HCT116 (cell line): ENCODE measurements around the gene CYGB. TPM values are rescaled to one million over a fixed set of nuclear protein-coding genes. Genes with fewer than 3 reads are reported as not detected.

Source experiments
- ATAC-seq: fragments of 200-7000 bp; cut with Tn5 transposase; 2 replicates; pipeline ENCODE4 v1.9.1; 2020; ENCODE audit warnings: mild to moderate bottlenecking, moderate library complexity
- BruUV-seq: library from RNA; stranded (reverse); fragments of 400-500 nt; replicated peaks from 2 replicates; lab custom pipeline; 2021; lab: Mats Ljungman, UMichigan
- CTCF ChIA-PET: fragments of 300-600 bp; sonication (Branson Sonifier 250); formaldehyde crosslinking; loops from one replicate; lab custom pipeline; 2021; ENCODE audit warnings: antibody characterized with exemption; lab: Charles Lee
- POLR2A ChIA-PET: fragments of 300-600, 350-600 bp; sonication (Branson Sonifier 250); formaldehyde crosslinking; loops from one replicate; lab custom pipeline; 2021; ENCODE audit warnings: antibody characterized with exemption; lab: Charles Lee
- RAD21 ChIA-PET, 2 experiments: fragments of 300-600 bp; sonication (Branson Sonifier 250); formaldehyde crosslinking; loops; one replicate each; lab custom pipeline; 2023; ENCODE audit warnings: low total read pairs in 2 of 2; ENCODE audit not compliant: uncharacterized antibody in 2 of 2, unreplicated experiment in 2 of 2, low non-redundant PET in 1 of 2; lab: Charles Lee
- DNase-seq: peaks from one replicate; pipeline ENCODE4 v3.0.0-alpha.2; 2010; ENCODE audit warnings: low read depth, low spot score
- H2AFZ ChIP-seq: fragments of 200-600 bp; shearing (Covaris generic), sonication (generic); 2 replicates; pipeline ENCODE4 v1.6.1; 2017; ENCODE audit warnings: low read depth, mixed run types, mixed read lengths, antibody characterized with exemption, low read length; ENCODE audit not compliant: poor library complexity, severe bottlenecking
- H3K27ac ChIP-seq: 2 replicates; pipeline ENCODE4 v1.5.1; 2012; ENCODE audit warnings: low read depth, low read length
- H3K27me3 ChIP-seq: fragments of 200-600 bp; sonication (generic); 2 replicates; pipeline ENCODE4 v1.6.1; 2016; ENCODE audit warnings: mixed run types, low read length, mixed read lengths; ENCODE audit not compliant: insufficient read depth
- H3K36me3 ChIP-seq, 2 experiments: fragments of 200-500 bp in 1 of 2; fragments of 200-600 bp in 1 of 2; sonication (Bioruptor generic) in 1 of 2; sonication (generic) in 1 of 2; 2 replicates each; pipeline versions ENCODE4 v1.5.1 to v1.6.1; 2014 to 2016; ENCODE audit warnings: low read length in 2 of 2, inconsistent platforms in 1 of 2, mixed read lengths in 1 of 2, mixed run types in 1 of 2; ENCODE audit not compliant: insufficient read depth in 2 of 2, control insufficient read depth in 1 of 2
- H3K4me1 ChIP-seq, 2 experiments: fragments of 200-600 bp in 1 of 2; sonication (generic) in 1 of 2; 2 replicates each; pipeline versions ENCODE4 v1.5.1 to v1.6.1; 2012 to 2017; ENCODE audit warnings: low read length in 2 of 2, inconsistent platforms in 1 of 2, mild to moderate bottlenecking in 1 of 2, mixed read lengths in 1 of 2, mixed run types in 1 of 2, moderate library complexity in 1 of 2; ENCODE audit not compliant: insufficient read depth in 2 of 2, control insufficient read depth in 1 of 2
- H3K4me2 ChIP-seq: fragments of 200-600 bp; sonication (generic); 2 replicates; pipeline ENCODE4 v1.6.1; 2017; ENCODE audit warnings: mixed run types, low read length, mixed read lengths
- H3K4me3 ChIP-seq, 2 experiments: fragments of 200-600 bp in 1 of 2; sonication (generic) in 1 of 2; replicated peaks in 1 of 2; 2 replicates each; pipeline ENCODE4 v1.5.1; 2011 to 2016; ENCODE audit warnings: low read length in 2 of 2, control low read depth in 1 of 2, low read depth in 1 of 2, mild to moderate bottlenecking in 1 of 2, mixed read lengths in 1 of 2, mixed run types in 1 of 2
- H3K79me2 ChIP-seq: fragments of 200-600 bp; sonication (generic); 2 replicates; pipeline ENCODE4 v1.6.1; 2017; ENCODE audit warnings: mild to moderate bottlenecking, mixed run types, low read length, moderate library complexity, mixed read lengths; ENCODE audit not compliant: insufficient read depth
- H3K9ac ChIP-seq: fragments of 200-600 bp; sonication (generic); 2 replicates; pipeline ENCODE4 v1.6.1; 2016; ENCODE audit warnings: low read length, mixed read lengths
- H3K9me2 ChIP-seq: fragments of 200-600 bp; sonication (generic), shearing (Covaris generic); 2 replicates; pipeline ENCODE4 v1.6.1; 2017; ENCODE audit warnings: mixed run types, mild to moderate bottlenecking, moderate library complexity; ENCODE audit not compliant: insufficient read depth
- H3K9me3 ChIP-seq, 2 experiments: fragments of 200-500 bp in 1 of 2; fragments of 200-600 bp in 1 of 2; sonication (Bioruptor generic) in 1 of 2; sonication (generic) in 1 of 2; 2 replicates each; pipeline ENCODE4 v1.6.1; 2014 to 2017; ENCODE audit warnings: low read length in 2 of 2, mixed read lengths in 2 of 2, inconsistent platforms in 1 of 2, low read depth in 1 of 2, mild to moderate bottlenecking in 1 of 2, mixed run types in 1 of 2, moderate library complexity in 1 of 2; ENCODE audit not compliant: control insufficient read depth in 1 of 2, insufficient read depth in 1 of 2
- H4K20me1 ChIP-seq: fragments of 200-600 bp; sonication (generic), shearing (Covaris generic); 2 replicates; pipeline ENCODE4 v1.6.1; 2017; ENCODE audit warnings: mixed run types, mild to moderate bottlenecking, moderate library complexity; ENCODE audit not compliant: insufficient read depth
- CEBPB ChIP-seq: IDR thresholded peaks from 2 replicates; pipeline ENCODE4 v1.6.1; 2012; ENCODE audit warnings: low read depth
- CTCF ChIP-seq, 3 experiments: fragments of 200-600 bp in 1 of 3; sonication (generic) in 1 of 3; IDR thresholded peaks in 2 of 3; conservative IDR thresholded peaks in 1 of 3; 2 replicates each; pipeline ENCODE4 v1.5.1; 2012 to 2017; ENCODE audit warnings: low read depth in 2 of 3, low read length in 2 of 3, antibody characterized with exemption in 1 of 3, borderline replicate concordance in 1 of 3, control low read depth in 1 of 3, mild to moderate bottlenecking in 1 of 3, mixed read lengths in 1 of 3, mixed run types in 1 of 3, moderate library complexity in 1 of 3; ENCODE audit not compliant: insufficient read depth in 1 of 3
- EGR1 ChIP-seq: IDR thresholded peaks from 2 replicates; pipeline ENCODE4 v1.6.1; 2012; ENCODE audit warnings: low read depth
- EZH2 ChIP-seq: fragments of 200-600 bp; sonication (generic); IDR thresholded peaks from 2 replicates; pipeline ENCODE4 v1.6.1; 2017; ENCODE audit warnings: antibody characterized with exemption, mixed run types
- POLR2A ChIP-seq: IDR thresholded peaks from 2 replicates; pipeline ENCODE4 v1.7.0; 2011; ENCODE audit warnings: borderline replicate concordance; ENCODE audit not compliant: insufficient read depth, insufficient read length; ENCODE audit errors: extremely low read depth
- POLR2AphosphoS5 ChIP-seq: IDR thresholded peaks from 2 replicates; pipeline ENCODE4 v1.6.1; 2011; ENCODE audit warnings: mild to moderate bottlenecking, low read depth, low read length, moderate library complexity
- RAD21 ChIP-seq: IDR thresholded peaks from 2 replicates; pipeline ENCODE4 v1.6.1; 2012; ENCODE audit warnings: low read depth, mild to moderate bottlenecking
- SIN3A ChIP-seq: IDR thresholded peaks from 2 replicates; pipeline ENCODE4 v1.6.1; 2012; ENCODE audit warnings: low read depth
- SRF ChIP-seq: IDR thresholded peaks from 2 replicates; pipeline ENCODE4 v1.6.1; 2012; ENCODE audit warnings: low read depth
- TCF7L2 ChIP-seq: IDR thresholded peaks from 2 replicates; pipeline ENCODE4 v1.7.0; 2011; ENCODE audit warnings: borderline replicate concordance, inconsistent platforms; ENCODE audit not compliant: insufficient read depth, insufficient read length; ENCODE audit errors: extremely low read depth
- YY1 ChIP-seq: IDR thresholded peaks from 2 replicates; pipeline ENCODE4 v1.6.1; 2011; ENCODE audit warnings: low read length, low read depth, moderate library complexity, mild to moderate bottlenecking; ENCODE audit not compliant: insufficient replicate concordance; ENCODE audit errors: extremely low read depth
- ZFX ChIP-seq: fragments of 450-650 bp; IDR thresholded peaks from 2 replicates; pipeline ENCODE4 v1.6.1; 2017
- ZNF274 ChIP-seq: fragments of 200-500 bp; sonication (Bioruptor generic); IDR thresholded peaks from 2 replicates; pipeline ENCODE4 v1.6.1; 2014; ENCODE audit warnings: mild to moderate bottlenecking, low read depth, low read length, inconsistent platforms
- intact Hi-C: fragments of 100-400 bp; cut with micrococcal nuclease; formaldehyde crosslinking; loops from 2 replicates; pipeline ENCODE4 v1.10.0; 2022
- total RNA-seq: library from RNA; stranded (reverse); gene quantifications from one replicate; pipeline ENCODE4 v1.2.1, GENCODE V29; 2021; ENCODE audit not compliant: unreplicated experiment
- TF ChIP-seq, protein P1 (sequence below): IDR thresholded peaks from 2 replicates; pipeline ENCODE4 v1.6.1; 2011; ENCODE audit warnings: mild to moderate bottlenecking, low read length, moderate library complexity; ENCODE audit not compliant: insufficient replicate concordance; ENCODE audit errors: extremely low read depth

Gene CYGB
- total RNA-seq, 1 experiment from 2014 or later = 0.66 TPM

GRCh38 chr17:76528528-76529223 is 8.8 kb downstream of the CYGB start:
- TF ChIP-seq ZNF274 (no peak), CTCF (IDR thresholded peaks at IDR 0.05 in 2 of 3, conservative IDR thresholded peaks at IDR 0.05 in 1 of 3; ENCODE audit: borderline replicate concordance in 1 of 3, insufficient read depth in 1 of 3, low read depth in 2 of 3, low read length in 2 of 3) (peak in 2 of 3 experiments; percentile 17 to 47; a peak in 3 of 6 replicates), RAD21 (no peak)
- ChIA-PET POLR2A (interaction anchor here (0.5 to 0.7 kb wide), 3 partner anchors 28 to 143 kb away, joined by 3 to 5 read pairs (median 3); no protein-coding TSS in a partner anchor), CTCF (interaction anchor here (0.6 to 2.8 kb wide), 6 partner anchors 12 to 153 kb away, joined by 3 to 10 read pairs (median 4); partner anchors contain the start of gene PRCD), RAD21 (interaction anchor here in 1 of 2 experiments (1.4 kb wide), 1 partner anchor 12 kb away, joined by 4 read pairs; the partner anchor contains the start of gene PRCD)
- Histone ChIP-seq H3K4me1 (peaks cover 10 to 31% of the 10 kb centered on the region in 2 experiments; a peak in 3 of 4 replicates), H3K27ac (no peak overlapping the region), H3K9me3 (no peaks in the 10 kb centered on the region), H3K27me3 (no peaks in the 10 kb centered on the region), H3K36me3 (no peaks in the 10 kb centered on the region), H3K79me2 (no peaks in the 10 kb centered on the region), H3K4me2 (no peak overlapping the region), H3K4me3 (no peak overlapping the region), H2AFZ (no peak overlapping the region), H3K9ac (no peak overlapping the region), H4K20me1 (no peaks in the 10 kb centered on the region), H3K9me2 (no peaks in the 10 kb centered on the region)
- DNase-seq = no peak
- no TSS peak for BruUV-seq
- intact Hi-C loops = no loop called here
- ATAC-seq = peak; percentile 50

DNA sequence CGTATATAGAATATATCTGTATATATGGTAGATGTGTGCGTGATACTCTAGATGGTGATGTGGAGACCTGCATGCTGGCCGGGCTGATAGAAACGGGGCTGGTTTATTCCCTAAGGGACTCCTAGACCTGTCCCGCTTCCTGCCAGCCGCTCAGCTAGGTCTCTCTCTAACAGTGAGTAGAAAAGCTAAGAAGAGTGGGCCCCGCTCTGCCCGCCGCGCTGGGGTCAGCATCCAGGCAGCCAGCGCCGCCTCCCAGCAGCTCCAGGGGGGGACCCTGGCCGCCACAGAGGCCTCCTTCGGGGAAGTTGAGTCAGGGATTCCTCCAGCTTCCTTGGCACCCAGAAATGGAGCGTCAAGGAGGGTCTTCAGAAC is 9.4 kb downstream of the CYGB start:
- no peaks in the 10 kb centered on the region for H4K20me1 ChIP-seq
- ChIA-PET CTCF (interaction anchor here (0.9 to 2.8 kb wide), 6 partner anchors 12 to 154 kb away, joined by 3 to 10 read pairs (median 6); partner anchors contain the start of gene PRCD), POLR2A (interaction anchor here (0.5 to 0.7 kb wide), 3 partner anchors 29 to 144 kb away, joined by 3 to 5 read pairs (median 3); no protein-coding TSS in a partner anchor), RAD21 (interaction anchor here in 1 of 2 experiments (1.4 kb wide), 1 partner anchor 12 kb away, joined by 4 read pairs; the partner anchor contains the start of gene PRCD)
- peaks cover 10 to 36% of the 10 kb centered on the region in 2 experiments; a peak in 3 of 4 replicates for H3K4me1 ChIP-seq
- no TSS peak for BruUV-seq
- no peak overlapping the region for H3K4me3 ChIP-seq
- H3K4me2 ChIP-seq = no peak overlapping the region
- no peak overlapping the region for H3K27ac ChIP-seq
- ATAC-seq (no peak), DNase-seq (no peak)
- no peaks in the 10 kb centered on the region for H3K36me3 ChIP-seq
- no peaks in the 10 kb centered on the region for H3K27me3 ChIP-seq
- H3K9me2 ChIP-seq = no peaks in the 10 kb centered on the region
- H3K79me2 ChIP-seq = no peaks in the 10 kb centered on the region
- intact Hi-C loops = no loop called here
- no peaks in the 10 kb centered on the region for H3K9me3 ChIP-seq
- no peak overlapping the region for H3K9ac ChIP-seq
- H2AFZ ChIP-seq = no peak overlapping the region
- TF ChIP-seq POLR2A (no peak), CEBPB (no peak), ZFX (no peak; the same call in 1 of the 2 replicates), EZH2 (no peak), SIN3A (no peak), TCF7L2 (no peak), EGR1 (no peak), RAD21 (no peak), ZNF274 (no peak), SRF (no peak), YY1 (no peak), POLR2AphosphoS5 (no peak)
- TF ChIP-seq, protein P1, sequence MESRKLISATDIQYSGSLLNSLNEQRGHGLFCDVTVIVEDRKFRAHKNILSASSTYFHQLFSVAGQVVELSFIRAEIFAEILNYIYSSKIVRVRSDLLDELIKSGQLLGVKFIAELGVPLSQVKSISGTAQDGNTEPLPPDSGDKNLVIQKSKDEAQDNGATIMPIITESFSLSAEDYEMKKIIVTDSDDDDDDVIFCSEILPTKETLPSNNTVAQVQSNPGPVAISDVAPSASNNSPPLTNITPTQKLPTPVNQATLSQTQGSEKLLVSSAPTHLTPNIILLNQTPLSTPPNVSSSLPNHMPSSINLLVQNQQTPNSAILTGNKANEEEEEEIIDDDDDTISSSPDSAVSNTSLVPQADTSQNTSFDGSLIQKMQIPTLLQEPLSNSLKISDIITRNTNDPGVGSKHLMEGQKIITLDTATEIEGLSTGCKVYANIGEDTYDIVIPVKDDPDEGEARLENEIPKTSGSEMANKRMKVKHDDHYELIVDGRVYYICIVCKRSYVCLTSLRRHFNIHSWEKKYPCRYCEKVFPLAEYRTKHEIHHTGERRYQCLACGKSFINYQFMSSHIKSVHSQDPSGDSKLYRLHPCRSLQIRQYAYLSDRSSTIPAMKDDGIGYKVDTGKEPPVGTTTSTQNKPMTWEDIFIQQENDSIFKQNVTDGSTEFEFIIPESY = no peak
